ENCODE measurements around the gene OR5AK2.
"Not testable (repeated sequence)": the region's sequence is repeated elsewhere in the genome, so short reads cannot be mapped to it uniquely, and the experiment has no call there.

OR5AK2 gene

GRCh38 chr11:56988614-56989013 lies at the start of gene OR5AK2:
Gene OR5AK2, plus strand, starts transcription at chr11:56988914. Its CDS starts 0 bp downstream, at chr11:56988914.
- DNase-seq (ENCODE audit: extremely low read depth in 1 of 2, low read depth in 1 of 2) = no peak

- not testable (repeated sequence) for DNase-seq (ENCODE audit: extremely low read depth in 1 of 2, low read depth in 1 of 2)
Observed at GRCh38 chr11:56945526-56945925, 43.2 kb upstream of the OR5AK2 start.

GRCh38 chr11:56948991-56949515 lies 39.7 kb upstream of the OR5AK2 start:
- no peak for DNase-seq (ENCODE audit: extremely low read depth in 1 of 2, low read depth in 1 of 2)

GRCh38 chr11:56950510-56950909 lies 38.2 kb upstream of the OR5AK2 start:
- no peak for DNase-seq (ENCODE audit: extremely low read depth in 1 of 2, low read depth in 1 of 2)

- DNase-seq (ENCODE audit: extremely low read depth in 1 of 2, low read depth in 1 of 2) = not testable (repeated sequence)
Observed at GRCh38 chr11:56953907-56954306, 34.8 kb upstream of the OR5AK2 start.

- DNase-seq (ENCODE audit: extremely low read depth in 1 of 2, low read depth in 1 of 2) = no peak
Observed at GRCh38 chr11:56961609-56962008, 27.1 kb upstream of the OR5AK2 start.

- DNase-seq (ENCODE audit: extremely low read depth in 1 of 2, low read depth in 1 of 2) = no peak
Observed at GRCh38 chr11:56967726-56968125, 21.0 kb upstream of the OR5AK2 start.

GRCh38 chr11:56968524-56968923 lies 20.2 kb upstream of the OR5AK2 start:
- no peak for DNase-seq (ENCODE audit: extremely low read depth in 1 of 2, low read depth in 1 of 2)

- DNase-seq (ENCODE audit: extremely low read depth in 1 of 2, low read depth in 1 of 2) = no peak
Observed at GRCh38 chr11:56977314-56977713, 11.4 kb upstream of the OR5AK2 start.

- DNase-seq (ENCODE audit: extremely low read depth in 1 of 2, low read depth in 1 of 2) = no peak
Observed at GRCh38 chr11:56990702-56991101, 2.0 kb downstream of the OR5AK2 start.

GRCh38 chr11:56994532-56994931 lies 5.8 kb downstream of the OR5AK2 start:
- no peak for DNase-seq (ENCODE audit: extremely low read depth in 1 of 2, low read depth in 1 of 2)

- no peak for DNase-seq (ENCODE audit: extremely low read depth in 1 of 2, low read depth in 1 of 2)
Observed at GRCh38 chr11:57001674-57002401, 13.1 kb downstream of the OR5AK2 start.

GRCh38 chr11:57008373-57008772 lies 19.7 kb downstream of the OR5AK2 start:
- DNase-seq (ENCODE audit: extremely low read depth in 1 of 2, low read depth in 1 of 2) = no peak

- DNase-seq (ENCODE audit: extremely low read depth in 1 of 2, low read depth in 1 of 2) = no peak
Observed at GRCh38 chr11:57015679-57016078, 27.0 kb downstream of the OR5AK2 start.

- DNase-seq (ENCODE audit: extremely low read depth in 1 of 2, low read depth in 1 of 2) = no peak
Observed at GRCh38 chr11:57031556-57031955, 42.8 kb downstream of the OR5AK2 start.
